ENCODE measurements around the gene CD7.

Gene CD7

GRCh38 chr17:82334622-82335394 lies 17.4 kb upstream of the CD7 start:
- no peaks in the 10 kb centered on the region for H3K36me3 Mint-ChIP-seq (ENCODE audit: low read depth)
- peaks cover 3% of the 10 kb centered on the region for H3K9me3 Mint-ChIP-seq
- H3K27me3 Mint-ChIP-seq (ENCODE audit: low read depth): peaks cover 51% of the 10 kb centered on the region
- peaks cover 40% of the 10 kb centered on the region for H3K4me1 Mint-ChIP-seq
- TF ChIP-seq CTCF (IDR thresholded peaks at IDR 0.05; ENCODE audit: unreplicated experiment in 3 of 3): no peak
- peak overlapping the region; percentile 81 to 89 (median 88) for H3K4me3 Mint-ChIP-seq
- peak overlapping the region; percentile 73 to 93 (median 80) for H3K27ac Mint-ChIP-seq

GRCh38 chr17:82334204-82334621 lies 16.8 kb upstream of the CD7 start:
- H3K4me1 Mint-ChIP-seq: peaks cover 37% of the 10 kb centered on the region
- no peak for TF ChIP-seq CTCF (IDR thresholded peaks at IDR 0.05; ENCODE audit: unreplicated experiment in 3 of 3)
- no peak overlapping the region for H3K27ac Mint-ChIP-seq
- peaks cover 53% of the 10 kb centered on the region for H3K27me3 Mint-ChIP-seq (ENCODE audit: low read depth)
- peaks cover 3% of the 10 kb centered on the region for H3K9me3 Mint-ChIP-seq
- no peaks in the 10 kb centered on the region for H3K36me3 Mint-ChIP-seq (ENCODE audit: low read depth)
- H3K4me3 Mint-ChIP-seq: no peak overlapping the region

- peak within 1 kb of the TSS; percentile 62 to 82 (median 82) for H3K4me3 Mint-ChIP-seq
- TF ChIP-seq CTCF (IDR thresholded peaks at IDR 0.05; ENCODE audit: unreplicated experiment in 3 of 3): no peak
- no peaks in the 10 kb centered on the region for H3K36me3 Mint-ChIP-seq (ENCODE audit: low read depth)
- H3K27ac Mint-ChIP-seq: peak within 1 kb of the TSS in 2 of 3 experiments; percentile 60 to 67
- H3K9me3 Mint-ChIP-seq: no peaks in the 10 kb centered on the region
- H3K27me3 Mint-ChIP-seq (ENCODE audit: low read depth): peaks cover 50% of the 10 kb centered on the region
- peaks cover 30% of the 10 kb centered on the region for H3K4me1 Mint-ChIP-seq
These were observed 16.1 kb upstream of the CD7 start, which contains the start of gene SECTM1 for GRCh38 chr17:82333279-82334171. TSS of gene SECTM1 (minus strand) at chr17:82333766. CDS start at chr17:82327240, 6,526 bp downstream.

GRCh38 chr17:82332669-82333278 lies 15.4 kb upstream of the CD7 start:
- Mint-ChIP-seq H3K27me3 (ENCODE audit: low read depth) (peaks cover 50% of the 10 kb centered on the region), H3K4me1 (peaks cover 28% of the 10 kb centered on the region), H3K9me3 (no peaks in the 10 kb centered on the region), H3K27ac (peak overlapping the region in 2 of 3 experiments; percentile 60 to 67), H3K36me3 (ENCODE audit: low read depth) (no peaks in the 10 kb centered on the region), H3K4me3 (peak overlapping the region; percentile 62 to 82 (median 82))
- no peak for TF ChIP-seq CTCF (IDR thresholded peaks at IDR 0.05; ENCODE audit: unreplicated experiment in 3 of 3)

- H3K27ac Mint-ChIP-seq: peak overlapping the region in 1 of 3 experiments; percentile 32
- H3K9me3 Mint-ChIP-seq: no peaks in the 10 kb centered on the region
- H3K4me3 Mint-ChIP-seq: no peak overlapping the region
- TF ChIP-seq CTCF (IDR thresholded peaks at IDR 0.05; ENCODE audit: unreplicated experiment in 3 of 3): no peak
- peaks cover 53% of the 10 kb centered on the region for H3K27me3 Mint-ChIP-seq (ENCODE audit: low read depth)
- H3K36me3 Mint-ChIP-seq (ENCODE audit: low read depth): no peaks in the 10 kb centered on the region
- H3K4me1 Mint-ChIP-seq: peaks cover 33% of the 10 kb centered on the region
These were observed 14.0 kb upstream of the CD7 start for GRCh38 chr17:82331345-82331939.
